K562 (cell line): ENCODE data around the gene CGB3. TPM values are rescaled to one million over a fixed set of nuclear protein-coding genes. Genes with fewer than 3 reads are reported as not detected.
"Not testable (repeated sequence)": the region's sequence is repeated elsewhere in the genome, so short reads cannot be mapped to it uniquely, and the experiment has no call there.

Experiments
- ATAC-seq: fragments of 200-7000 bp; cut with Tn5 transposase; 3 replicates; pipeline ENCODE4 v1.9.1; 2020; ENCODE audit warnings: moderate library complexity
- BruUV-seq: library from RNA; stranded (reverse); fragments of 400-500 nt; replicated peaks from 2 replicates; lab custom pipeline; 2021; lab: Mats Ljungman, UMichigan
- CTCF ChIA-PET: fragments of 300-600 bp; formaldehyde crosslinking; extraction: SDS; loops from one replicate; lab custom pipeline; 2021; ENCODE audit warnings: low intra/inter-chr PET ratio; lab: Yijun Ruan, JAX
- POLR2A ChIA-PET: fragments of 300-600, 350-650 bp; sonication (Branson Sonifier 250); formaldehyde crosslinking; extraction: SDS; loops from one replicate; lab custom pipeline; 2021; ENCODE audit warnings: antibody characterized with exemption, inconsistent platforms; lab: Yijun Ruan, JAX
- DNase-seq, 4 experiments: peaks; one replicate each; pipeline versions ENCODE4 v3.0.0 to v3.0.0-alpha.2; 2011 to 2018; ENCODE audit warnings: low spot score in 3 of 4, mixed read lengths in 3 of 4; ENCODE audit errors: extremely low read depth in 1 of 4
- FAIRE-seq: peaks from 2 replicates; lab custom pipeline; 2011; peaks lifted over from hg19 to GRCh38; lab: Jason Lieb, UNC
- H2AFZ ChIP-seq: 2 replicates; pipeline ENCODE4 v1.6.0; 2011; ENCODE audit warnings: low read depth, low read length, control low read depth, inconsistent platforms
- H3K27ac ChIP-seq: fragments of 200-600 bp; 3 replicates; pipeline ENCODE4 v1.8.0; 2011; ENCODE audit warnings: low read depth, mild to moderate bottlenecking, control low read depth, inconsistent platforms, low read length, moderate library complexity, mixed read lengths; ENCODE audit errors: extremely low read depth
- H3K27me3 ChIP-seq, 2 experiments: fragments of 300-600 bp in 1 of 2; 2 replicates in 1 of 2; 3 replicates in 1 of 2; pipeline versions ENCODE4 v1.6.0 to v1.8.0; 2011; ENCODE audit warnings: inconsistent platforms in 2 of 2, low read length in 2 of 2, mild to moderate bottlenecking in 1 of 2, mixed read lengths in 1 of 2, moderate library complexity in 1 of 2; ENCODE audit not compliant: control insufficient read depth in 2 of 2, insufficient read depth in 2 of 2
- H3K36me3 ChIP-seq: fragments of 300-600 bp; 3 replicates; pipeline ENCODE4 v1.8.0; 2011; ENCODE audit warnings: mild to moderate bottlenecking, low read length, inconsistent platforms; ENCODE audit not compliant: control insufficient read depth, insufficient read depth
- H3K4me1 ChIP-seq, 2 experiments: fragments of 200-600 bp in 1 of 2; replicated peaks in 1 of 2; 2 replicates in 1 of 2; 3 replicates in 1 of 2; pipeline versions ENCODE4 v1.5.1 to v1.8.0; 2011; ENCODE audit warnings: inconsistent platforms in 2 of 2, low read length in 2 of 2, mild to moderate bottlenecking in 1 of 2, mixed read lengths in 1 of 2, moderate library complexity in 1 of 2; ENCODE audit not compliant: control insufficient read depth in 2 of 2, insufficient read depth in 2 of 2
- H3K4me2 ChIP-seq: 2 replicates; pipeline ENCODE4 v1.6.1; 2011; ENCODE audit warnings: low read length, control low read depth, inconsistent platforms, mixed read lengths; ENCODE audit not compliant: insufficient read depth
- H3K4me3 ChIP-seq: fragments of 200-600 bp; sonication (generic), shearing (Covaris generic); 2 replicates; pipeline ENCODE4 v1.5.1; 2016; ENCODE audit warnings: control low read depth, inconsistent platforms
- H3K79me2 ChIP-seq: fragments of 200-600 bp; 3 replicates; pipeline ENCODE4 v1.8.0; 2011; ENCODE audit warnings: low read length, inconsistent platforms; ENCODE audit not compliant: control insufficient read depth, insufficient read depth
- H3K9ac ChIP-seq, 2 experiments: 2 replicates each; pipeline versions ENCODE4 v1.6.0 to v1.6.1; 2011; ENCODE audit warnings: low read depth in 2 of 2, low read length in 2 of 2, control low read depth in 1 of 2, inconsistent platforms in 1 of 2, mild to moderate bottlenecking in 1 of 2, mixed read lengths in 1 of 2; ENCODE audit not compliant: insufficient read depth in 1 of 2
- H3K9me1 ChIP-seq: one replicate; pipeline ENCODE4 v1.6.0; 2011; ENCODE audit warnings: inconsistent platforms, mild to moderate bottlenecking, low read length, moderate library complexity; ENCODE audit not compliant: control insufficient read depth, insufficient read depth
- H3K9me3 ChIP-seq: replicated peaks from 2 replicates; pipeline ENCODE4 v1.5.1; 2011; ENCODE audit warnings: low read depth, low read length, inconsistent platforms; ENCODE audit not compliant: control insufficient read depth, insufficient read depth
- H4K20me1 ChIP-seq: replicated peaks from 2 replicates; pipeline ENCODE4 v1.6.1; 2011; ENCODE audit warnings: low read length, inconsistent platforms, mixed read lengths; ENCODE audit not compliant: control insufficient read depth, insufficient read depth
- EGR1 ChIP-seq: fragments of 450-650 bp; conservative IDR thresholded peaks from 2 replicates; pipeline ENCODE4 v1.6.1; 2017; ENCODE audit warnings: mild to moderate bottlenecking
- GABPB1 ChIP-seq: sonication (generic); formaldehyde crosslinking; IDR thresholded peaks from 2 replicates; pipeline ENCODE4 v1.8.0; 2022; ENCODE audit warnings: mild to moderate bottlenecking, missing genetic modification reagents
- NFIC ChIP-seq: fragments of 450-650 bp; IDR thresholded peaks from 2 replicates; pipeline ENCODE4 v1.6.1; 2017; ENCODE audit warnings: mild to moderate bottlenecking, inconsistent platforms
- ZNF263 ChIP-seq: sonication (generic); formaldehyde crosslinking; IDR thresholded peaks from 2 replicates; pipeline ENCODE4 v1.8.0; 2022; ENCODE audit warnings: mild to moderate bottlenecking, missing genetic modification reagents, borderline replicate concordance
- WGBS: fragments of 100-300 bp; shearing (Covaris generic); methylation state at CpG from one replicate; pipeline ENCODE4 v1.1.6; 2016; ENCODE audit warnings: low coverage, mixed read lengths; ENCODE audit not compliant: insufficient coverage; ENCODE audit errors: missing lambda C conversion rate; 5-methylcytosine and 5-hydroxymethylcytosine counted together
- in situ Hi-C: fragments of 300-500 bp; cut with MboI; formaldehyde crosslinking; loops from 4 replicates; pipeline ENCODE4 v1.15.0; 2018; ENCODE audit warnings: inconsistent platforms, mixed read lengths
- intact Hi-C: fragments of 100-400 bp; cut with micrococcal nuclease; formaldehyde crosslinking; loops from 2 replicates; pipeline ENCODE4 v1.14.2; 2022
- polyA plus RNA-seq, 8 experiments: library from polyadenylated mRNA; depleted of rRNA in 4 of 8; stranded (reverse) in 5 of 8; unstranded in 3 of 8; fragments of >200 nt; fragmentation: Nextera tagmentation in 2 of 8; fragmentation: Illumina TruSeq in 1 of 8; extraction: Ambion mirVana in 2 of 8; extraction: Trizol in 1 of 8; gene quantifications; 2 replicates each; pipeline versions ENCODE4 v1.2.1 to v1.2.3, GENCODE V29; 2011 to 2014; ENCODE audit warnings: inconsistent platforms in 1 of 8, missing spikeins in 1 of 8
- total RNA-seq, 7 experiments: library from RNA; depleted of rRNA in 6 of 7; stranded (reverse); fragments of >200 nt in 6 of 7; fragmentation: Illumina TruSeq in 2 of 7; extraction: Trizol in 2 of 7; gene quantifications; 2 replicates each; pipeline versions ENCODE4 v1.2.1 to v1.2.3, GENCODE V29; 2011 to 2021; ENCODE audit warnings: low replicate concordance in 1 of 7
- TF ChIP-seq, protein P1 (sequence below): fragments of 450-650 bp; IDR thresholded peaks from 2 replicates; pipeline ENCODE4 v1.6.1; 2016; ENCODE audit warnings: mild to moderate bottlenecking, moderate library complexity
- TF ChIP-seq, protein P2 (sequence below), 2 experiments: IDR thresholded peaks; 2 replicates each; pipeline ENCODE4 v1.6.1; 2011; ENCODE audit warnings: borderline replicate concordance in 1 of 2, control low read depth in 1 of 2, low read depth in 1 of 2, low read length in 1 of 2, mild to moderate bottlenecking in 1 of 2, mixed read lengths in 1 of 2, moderate library complexity in 1 of 2; ENCODE audit not compliant: insufficient read depth in 1 of 2, insufficient read length in 1 of 2, poor library complexity in 1 of 2, severe bottlenecking in 1 of 2; ENCODE audit errors: extremely low read depth in 1 of 2

Gene CGB3
- total and polyA plus RNA-seq, 9 of the 15 experiments (the other 6 are each of a cell fraction or from before 2014, with no cell fraction given) = not detected

DNA sequence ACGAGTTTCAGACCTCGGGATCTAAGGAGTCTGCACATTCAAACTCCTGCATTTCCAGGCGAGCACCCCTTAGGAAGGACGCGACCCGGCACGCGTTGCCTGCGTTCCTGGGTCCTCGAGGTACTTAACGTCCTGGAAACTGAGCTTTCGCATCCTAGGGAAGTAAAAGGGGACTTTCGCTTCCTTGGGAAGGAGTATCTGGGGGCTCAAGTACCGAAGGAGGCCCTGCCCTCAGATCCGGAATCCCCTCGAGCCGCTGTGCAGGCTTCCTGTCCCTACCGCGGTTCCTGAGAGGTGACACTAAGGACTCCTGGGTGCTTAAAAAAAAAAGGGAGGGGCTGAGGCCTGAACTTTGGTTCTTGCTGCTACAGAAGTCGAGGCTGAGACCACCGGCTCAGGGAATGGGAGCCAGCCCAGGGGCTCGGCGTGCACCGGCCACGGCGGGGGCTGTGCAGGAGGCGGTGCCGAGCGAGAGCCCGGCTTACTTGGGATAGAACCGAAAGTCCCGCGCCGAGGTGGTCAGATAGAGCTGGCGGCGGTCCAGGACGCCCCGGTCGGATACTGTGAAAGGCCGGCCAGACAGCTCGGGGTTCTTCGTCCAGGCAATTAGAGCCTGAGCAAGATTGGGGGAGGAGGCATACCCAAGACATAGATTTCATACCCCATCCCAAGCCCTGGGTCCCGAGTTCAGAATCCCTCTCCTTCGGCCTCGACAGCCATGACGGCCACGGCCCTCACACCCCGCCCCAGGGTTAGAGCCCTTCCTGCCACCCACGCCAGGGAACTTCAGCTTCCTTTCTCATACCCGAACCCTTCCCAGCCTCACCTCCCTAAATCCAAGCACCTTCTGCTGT is 5.5 kb downstream of the CGB3 start:
- in situ Hi-C loops, CTCF ChIA-PET, BruUV-seq, H3K9me1 ChIP-seq, H3K27me3 ChIP-seq, intact Hi-C loops, H3K9me3 ChIP-seq, H3K79me2 ChIP-seq: not testable (repeated sequence)
- 9% methylated on average over 36 of the region's 50 CpGs for WGBS
- Histone ChIP-seq H3K27ac (peak overlapping the region; percentile 32; the same call in 2 of the 3 replicates), H3K36me3 (peaks cover 30% of the 10 kb centered on the region; the same call in 2 of the 3 replicates), H3K4me2 (peak overlapping the region; percentile 76), H3K9ac (peak overlapping the region; percentile 30 to 88), H3K4me1 (peaks cover 21 to 59% of the 10 kb centered on the region in 2 experiments; a peak in 4 of 5 replicates), H3K4me3 (peak overlapping the region; percentile 41), H4K20me1 (peaks cover 12% of the 10 kb centered on the region; the same call in 1 of the 2 replicates), H2AFZ (peak overlapping the region; percentile 62)
- POLR2A ChIA-PET = interaction anchor here (0.6 to 1.6 kb wide), 7 partner anchors 12 to 523 kb away, joined by 3 to 5 read pairs (median 3); partner anchors contain the start of genes CGB2 and FTL
- TF ChIP-seq NFIC (peak; percentile 81), ZNF263 (CRISPR knock-in tag) (0 out of 2 replicates have a peak, but pooled peaks have one; percentile 5), GABPB1 (CRISPR knock-in tag) (peak; percentile 12; the same call in 1 of the 2 replicates), EGR1 (peak; percentile 63)
- TF ChIP-seq, protein P1, sequence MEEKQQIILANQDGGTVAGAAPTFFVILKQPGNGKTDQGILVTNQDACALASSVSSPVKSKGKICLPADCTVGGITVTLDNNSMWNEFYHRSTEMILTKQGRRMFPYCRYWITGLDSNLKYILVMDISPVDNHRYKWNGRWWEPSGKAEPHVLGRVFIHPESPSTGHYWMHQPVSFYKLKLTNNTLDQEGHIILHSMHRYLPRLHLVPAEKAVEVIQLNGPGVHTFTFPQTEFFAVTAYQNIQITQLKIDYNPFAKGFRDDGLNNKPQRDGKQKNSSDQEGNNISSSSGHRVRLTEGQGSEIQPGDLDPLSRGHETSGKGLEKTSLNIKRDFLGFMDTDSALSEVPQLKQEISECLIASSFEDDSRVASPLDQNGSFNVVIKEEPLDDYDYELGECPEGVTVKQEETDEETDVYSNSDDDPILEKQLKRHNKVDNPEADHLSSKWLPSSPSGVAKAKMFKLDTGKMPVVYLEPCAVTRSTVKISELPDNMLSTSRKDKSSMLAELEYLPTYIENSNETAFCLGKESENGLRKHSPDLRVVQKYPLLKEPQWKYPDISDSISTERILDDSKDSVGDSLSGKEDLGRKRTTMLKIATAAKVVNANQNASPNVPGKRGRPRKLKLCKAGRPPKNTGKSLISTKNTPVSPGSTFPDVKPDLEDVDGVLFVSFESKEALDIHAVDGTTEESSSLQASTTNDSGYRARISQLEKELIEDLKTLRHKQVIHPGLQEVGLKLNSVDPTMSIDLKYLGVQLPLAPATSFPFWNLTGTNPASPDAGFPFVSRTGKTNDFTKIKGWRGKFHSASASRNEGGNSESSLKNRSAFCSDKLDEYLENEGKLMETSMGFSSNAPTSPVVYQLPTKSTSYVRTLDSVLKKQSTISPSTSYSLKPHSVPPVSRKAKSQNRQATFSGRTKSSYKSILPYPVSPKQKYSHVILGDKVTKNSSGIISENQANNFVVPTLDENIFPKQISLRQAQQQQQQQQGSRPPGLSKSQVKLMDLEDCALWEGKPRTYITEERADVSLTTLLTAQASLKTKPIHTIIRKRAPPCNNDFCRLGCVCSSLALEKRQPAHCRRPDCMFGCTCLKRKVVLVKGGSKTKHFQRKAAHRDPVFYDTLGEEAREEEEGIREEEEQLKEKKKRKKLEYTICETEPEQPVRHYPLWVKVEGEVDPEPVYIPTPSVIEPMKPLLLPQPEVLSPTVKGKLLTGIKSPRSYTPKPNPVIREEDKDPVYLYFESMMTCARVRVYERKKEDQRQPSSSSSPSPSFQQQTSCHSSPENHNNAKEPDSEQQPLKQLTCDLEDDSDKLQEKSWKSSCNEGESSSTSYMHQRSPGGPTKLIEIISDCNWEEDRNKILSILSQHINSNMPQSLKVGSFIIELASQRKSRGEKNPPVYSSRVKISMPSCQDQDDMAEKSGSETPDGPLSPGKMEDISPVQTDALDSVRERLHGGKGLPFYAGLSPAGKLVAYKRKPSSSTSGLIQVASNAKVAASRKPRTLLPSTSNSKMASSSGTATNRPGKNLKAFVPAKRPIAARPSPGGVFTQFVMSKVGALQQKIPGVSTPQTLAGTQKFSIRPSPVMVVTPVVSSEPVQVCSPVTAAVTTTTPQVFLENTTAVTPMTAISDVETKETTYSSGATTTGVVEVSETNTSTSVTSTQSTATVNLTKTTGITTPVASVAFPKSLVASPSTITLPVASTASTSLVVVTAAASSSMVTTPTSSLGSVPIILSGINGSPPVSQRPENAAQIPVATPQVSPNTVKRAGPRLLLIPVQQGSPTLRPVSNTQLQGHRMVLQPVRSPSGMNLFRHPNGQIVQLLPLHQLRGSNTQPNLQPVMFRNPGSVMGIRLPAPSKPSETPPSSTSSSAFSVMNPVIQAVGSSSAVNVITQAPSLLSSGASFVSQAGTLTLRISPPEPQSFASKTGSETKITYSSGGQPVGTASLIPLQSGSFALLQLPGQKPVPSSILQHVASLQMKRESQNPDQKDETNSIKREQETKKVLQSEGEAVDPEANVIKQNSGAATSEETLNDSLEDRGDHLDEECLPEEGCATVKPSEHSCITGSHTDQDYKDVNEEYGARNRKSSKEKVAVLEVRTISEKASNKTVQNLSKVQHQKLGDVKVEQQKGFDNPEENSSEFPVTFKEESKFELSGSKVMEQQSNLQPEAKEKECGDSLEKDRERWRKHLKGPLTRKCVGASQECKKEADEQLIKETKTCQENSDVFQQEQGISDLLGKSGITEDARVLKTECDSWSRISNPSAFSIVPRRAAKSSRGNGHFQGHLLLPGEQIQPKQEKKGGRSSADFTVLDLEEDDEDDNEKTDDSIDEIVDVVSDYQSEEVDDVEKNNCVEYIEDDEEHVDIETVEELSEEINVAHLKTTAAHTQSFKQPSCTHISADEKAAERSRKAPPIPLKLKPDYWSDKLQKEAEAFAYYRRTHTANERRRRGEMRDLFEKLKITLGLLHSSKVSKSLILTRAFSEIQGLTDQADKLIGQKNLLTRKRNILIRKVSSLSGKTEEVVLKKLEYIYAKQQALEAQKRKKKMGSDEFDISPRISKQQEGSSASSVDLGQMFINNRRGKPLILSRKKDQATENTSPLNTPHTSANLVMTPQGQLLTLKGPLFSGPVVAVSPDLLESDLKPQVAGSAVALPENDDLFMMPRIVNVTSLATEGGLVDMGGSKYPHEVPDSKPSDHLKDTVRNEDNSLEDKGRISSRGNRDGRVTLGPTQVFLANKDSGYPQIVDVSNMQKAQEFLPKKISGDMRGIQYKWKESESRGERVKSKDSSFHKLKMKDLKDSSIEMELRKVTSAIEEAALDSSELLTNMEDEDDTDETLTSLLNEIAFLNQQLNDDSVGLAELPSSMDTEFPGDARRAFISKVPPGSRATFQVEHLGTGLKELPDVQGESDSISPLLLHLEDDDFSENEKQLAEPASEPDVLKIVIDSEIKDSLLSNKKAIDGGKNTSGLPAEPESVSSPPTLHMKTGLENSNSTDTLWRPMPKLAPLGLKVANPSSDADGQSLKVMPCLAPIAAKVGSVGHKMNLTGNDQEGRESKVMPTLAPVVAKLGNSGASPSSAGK = peak; percentile 40; the same call in 1 of the 2 replicates
- TF ChIP-seq, protein P2, sequence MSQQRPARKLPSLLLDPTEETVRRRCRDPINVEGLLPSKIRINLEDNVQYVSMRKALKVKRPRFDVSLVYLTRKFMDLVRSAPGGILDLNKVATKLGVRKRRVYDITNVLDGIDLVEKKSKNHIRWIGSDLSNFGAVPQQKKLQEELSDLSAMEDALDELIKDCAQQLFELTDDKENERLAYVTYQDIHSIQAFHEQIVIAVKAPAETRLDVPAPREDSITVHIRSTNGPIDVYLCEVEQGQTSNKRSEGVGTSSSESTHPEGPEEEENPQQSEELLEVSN (IDR thresholded peaks at IDR 0.05; ENCODE audit: borderline replicate concordance in 1 of 2, extremely low read depth in 1 of 2, insufficient read depth in 1 of 2, insufficient read length in 1 of 2, low read depth in 1 of 2, low read length in 1 of 2, poor library complexity in 1 of 2, severe bottlenecking in 1 of 2) = peak in 1 of 2 experiments; percentile 10
- DNase-seq (peak in 1 of 4 experiments; percentile 52), FAIRE-seq (peak; percentile 81), ATAC-seq (peak; percentile 8)
